Activated CD4-positive, alpha-beta T cell treated with anti-CD3 and anti-CD28 coated beads, Interleukin-2, Interleukin-4, amounts not matched to agents 100 ng/mL and 50 ng/mL, durations not matched to agents 16 hours and 8 hours (primary cell): ENCODE results near the gene MYH11.
"Not testable (repeated sequence)": the region's sequence is repeated elsewhere in the genome, so short reads cannot be mapped to it uniquely, and the experiment has no call there.

ENCODE experiments used
- DNase-seq: peaks from one replicate; pipeline ENCODE4 v3.0.0-alpha.2; 2020; ENCODE audit warnings: low spot score

MYH11 gene

GRCh38 chr16:15876503-15876902, 19.7 kb upstream of the MYH11 start:
- no peak for DNase-seq

GRCh38 chr16:15874745-15875314, 18.0 kb upstream of the MYH11 start:
- DNase-seq: no peak

DNA sequence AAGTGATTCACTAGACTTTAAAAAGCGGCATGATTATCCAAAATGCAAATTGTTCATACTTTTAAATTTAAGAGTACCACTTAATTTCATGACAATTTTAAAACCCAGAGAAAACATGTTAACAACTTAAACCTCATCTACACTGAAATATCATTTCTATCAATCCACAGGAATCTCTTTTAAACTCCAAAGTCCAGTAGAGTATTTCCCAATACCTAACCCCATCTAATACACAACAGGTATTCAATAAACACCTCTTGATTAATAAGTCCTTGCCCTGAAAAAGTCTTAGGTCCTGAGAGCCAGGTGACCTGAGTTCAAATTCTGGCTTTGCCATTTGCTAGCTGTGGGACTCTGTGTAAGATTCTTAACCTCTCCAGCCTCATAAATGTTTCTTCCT, 16.9 kb upstream of the MYH11 start:
- no peak for DNase-seq

- no peak for DNase-seq
Measured at GRCh38 chr16:15873301-15873700, 16.5 kb upstream of the MYH11 start.

- no peak for DNase-seq
Measured at GRCh38 chr16:15870011-15870410, 13.2 kb upstream of the MYH11 start.

GRCh38 chr16:15866451-15866850, 9.6 kb upstream of the MYH11 start:
- DNase-seq: no peak

- DNase-seq: no peak
Measured at GRCh38 chr16:15865742-15866141, 8.9 kb upstream of the MYH11 start.

- DNase-seq: no peak
Measured at GRCh38 chr16:15864939-15865338, 8.1 kb upstream of the MYH11 start.

GRCh38 chr16:15861996-15862395, 5.2 kb upstream of the MYH11 start:
- DNase-seq: no peak

- no peak for DNase-seq
Measured at GRCh38 chr16:15858921-15859668, 2.3 kb upstream of the MYH11 start.

DNA sequence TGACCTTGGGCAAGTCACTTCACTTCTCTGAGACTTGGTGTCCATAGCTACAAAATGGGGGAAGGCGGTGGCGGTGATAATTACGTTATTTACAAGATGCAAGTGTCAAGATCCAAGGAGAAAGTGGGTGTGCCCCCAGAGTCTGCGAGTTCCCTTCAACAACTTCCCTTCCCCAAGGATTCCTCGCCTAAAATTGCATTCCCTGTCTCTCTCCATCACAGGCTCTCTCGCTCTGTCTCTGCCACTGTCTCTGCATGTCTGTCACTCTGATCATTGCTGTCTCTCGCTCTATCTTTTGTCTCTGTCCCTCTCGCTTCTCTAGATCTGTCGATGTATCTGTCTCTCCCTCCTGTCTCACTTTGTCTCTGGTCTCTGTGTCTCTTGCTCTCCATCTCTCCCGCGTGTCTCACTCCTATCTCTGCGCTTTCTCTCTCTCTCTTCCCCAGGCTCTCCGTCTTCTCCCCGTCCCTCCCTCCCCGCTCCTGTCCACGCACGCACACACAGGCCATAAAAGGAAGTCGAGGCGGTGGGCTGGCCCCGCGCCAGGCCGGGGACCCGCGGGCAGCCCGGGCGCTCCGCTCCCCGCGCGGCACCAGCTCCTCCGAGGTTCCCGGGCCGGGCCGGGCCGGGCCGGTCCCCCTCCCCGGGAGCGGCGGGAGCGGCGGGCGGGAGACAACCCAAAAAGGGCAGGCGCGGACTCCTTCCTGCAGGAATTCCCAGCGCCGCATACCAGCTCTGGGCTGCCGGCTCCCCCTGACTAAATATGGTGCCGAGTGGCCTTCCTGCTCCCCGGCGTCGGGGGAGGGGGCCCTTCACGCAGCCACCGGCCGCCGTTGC, 1.1 kb upstream of the MYH11 start:
- DNase-seq: no peak

GRCh38 chr16:15856182-15856581, 646 bp downstream of the MYH11 start:
- DNase-seq: no peak

- DNase-seq: no peak
Measured at GRCh38 chr16:15855704-15856003, 1.2 kb downstream of the MYH11 start.

DNA sequence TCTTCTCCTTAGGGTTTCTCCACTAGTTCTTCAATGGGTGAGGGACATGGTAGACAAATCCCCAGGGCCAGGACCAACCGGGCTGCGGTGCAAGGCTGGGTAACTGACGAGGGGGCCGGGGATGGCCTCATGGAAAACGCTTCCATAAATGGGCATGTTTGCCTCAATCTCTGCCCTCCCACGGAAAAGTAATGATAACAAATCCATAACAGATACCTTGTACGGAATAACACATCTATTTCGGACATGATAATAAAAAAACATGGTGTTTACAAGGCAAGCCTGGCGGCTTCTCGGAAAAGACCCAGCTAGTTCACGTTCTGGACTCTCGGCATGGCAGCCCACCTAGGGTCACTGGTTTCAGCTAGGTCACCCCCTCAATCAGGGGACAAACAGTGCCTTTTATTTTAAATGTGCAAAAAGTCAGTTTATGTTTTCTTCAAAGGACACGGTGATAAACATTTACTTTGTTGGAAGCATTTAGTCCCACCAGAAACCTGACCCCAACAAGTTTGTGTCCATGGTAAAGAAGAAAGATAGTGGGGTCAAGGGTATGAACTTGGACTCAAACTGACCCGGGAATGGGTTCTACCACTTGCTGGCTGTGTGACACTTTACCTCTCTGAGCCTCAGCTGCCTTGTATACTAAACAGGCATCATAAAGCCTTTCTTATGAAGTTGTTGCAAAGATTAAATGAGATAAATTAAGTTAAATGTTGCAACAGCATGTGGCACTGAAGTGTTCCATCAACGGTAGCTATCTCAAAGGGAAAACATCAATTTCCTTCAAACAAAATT, 1.7 kb downstream of the MYH11 start:
- DNase-seq: no peak

GRCh38 chr16:15854061-15854460, 2.8 kb downstream of the MYH11 start:
- no peak for DNase-seq

DNA sequence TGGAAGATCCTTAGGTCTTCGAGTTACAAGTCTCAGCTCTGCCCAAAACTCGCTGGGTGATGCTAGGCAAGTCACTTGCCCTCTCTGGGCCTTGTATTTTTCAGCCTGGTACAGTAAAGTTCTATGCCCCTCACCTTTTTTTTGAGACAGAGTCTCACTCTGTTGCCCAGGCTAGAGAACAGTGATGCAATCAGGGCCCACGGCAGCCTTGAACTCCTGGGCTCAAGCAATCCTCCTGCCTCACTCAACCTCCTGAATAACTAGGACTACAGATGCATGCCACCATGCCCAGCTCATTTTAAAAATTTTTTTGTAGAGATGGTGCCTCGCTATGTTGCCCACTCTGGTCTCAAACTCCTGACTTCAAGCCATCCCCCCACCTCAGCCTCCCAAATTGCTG, 3.8 kb downstream of the MYH11 start:
- DNase-seq: no peak

- not testable (repeated sequence) for DNase-seq
Measured at GRCh38 chr16:15850555-15850954, 6.3 kb downstream of the MYH11 start.

- no peak for DNase-seq
Measured at GRCh38 chr16:15849209-15849981, 7.4 kb downstream of the MYH11 start.

DNA sequence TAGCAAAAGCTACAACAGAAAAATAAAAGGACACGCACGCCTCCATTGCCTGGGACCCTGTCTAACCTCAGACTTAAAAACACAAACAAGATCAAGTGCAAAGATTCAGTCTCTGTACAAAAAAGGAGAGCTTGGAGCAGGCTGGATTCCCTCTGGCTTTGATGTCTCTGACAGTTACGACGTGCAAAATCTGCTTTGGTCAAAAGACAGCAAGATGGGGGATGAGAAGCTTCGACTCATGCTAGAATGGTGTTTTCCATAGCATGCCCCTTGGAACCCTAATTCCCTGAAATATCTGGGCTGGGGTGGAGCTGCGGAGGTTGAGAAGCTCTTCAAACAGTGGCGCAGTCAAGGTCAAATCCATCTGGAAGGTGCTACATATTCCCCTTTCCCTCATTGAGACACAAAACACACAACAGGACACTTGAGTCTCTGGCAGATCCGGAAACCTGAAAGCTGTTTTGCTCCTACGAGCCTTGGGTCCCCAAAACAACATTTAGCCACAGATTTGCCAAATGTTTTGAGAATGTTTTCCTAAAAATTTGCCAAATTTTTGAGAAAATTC, 9.1 kb downstream of the MYH11 start:
- no peak for DNase-seq

GRCh38 chr16:15846510-15846909, 10.3 kb downstream of the MYH11 start:
- DNase-seq: no peak

DNA sequence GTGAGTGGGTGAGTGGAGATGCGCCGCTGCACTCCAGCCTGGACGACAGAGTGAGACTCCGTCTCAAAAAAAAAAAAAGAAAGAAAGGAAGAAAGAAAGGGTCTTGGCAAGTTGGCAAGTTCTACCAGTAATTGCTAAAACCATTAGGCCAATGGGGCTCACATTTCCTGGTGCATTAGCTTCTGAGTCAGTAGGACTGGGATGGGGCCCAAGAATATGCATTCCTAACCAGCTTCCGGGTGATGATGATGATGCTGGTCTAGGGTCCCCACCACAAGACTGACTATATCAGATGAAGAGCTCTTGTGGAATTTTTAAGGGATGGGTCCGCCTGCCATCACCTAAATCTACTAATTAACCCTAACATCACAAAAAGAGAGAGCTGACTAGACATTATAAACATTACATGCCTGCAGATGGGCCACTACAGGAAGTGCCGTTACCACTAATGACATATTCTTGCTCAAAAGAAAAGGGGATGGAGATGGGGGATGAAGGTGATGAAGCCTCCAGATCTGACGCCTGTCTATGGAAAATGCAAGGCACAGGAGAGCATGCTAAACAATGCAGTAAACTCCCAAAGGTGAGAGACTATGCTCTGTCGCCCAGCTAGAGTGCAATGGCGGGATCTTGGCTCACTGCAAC, 13.1 kb downstream of the MYH11 start:
- DNase-seq: no peak
